OCI-LY1 (cell line): Measurements from ENCODE around the gene GLIS1.

Experiments
- H2AFZ ChIP-seq: fragments of 200-600 bp; sonication (generic), shearing (Covaris generic); 2 replicates; pipeline ENCODE4 v1.6.0; 2014; ENCODE audit warnings: antibody characterized with exemption, mild to moderate bottlenecking, low read length
- H3F3A ChIP-seq: fragments of 200-600 bp; sonication (generic), shearing (Covaris generic); 2 replicates; pipeline ENCODE4 v1.6.0; 2014; ENCODE audit warnings: mild to moderate bottlenecking, antibody characterized with exemption, low read length, moderate library complexity; ENCODE audit not compliant: insufficient read depth
- H3K27ac ChIP-seq: fragments of 200-600 bp; sonication (generic); 2 replicates; pipeline ENCODE4 v1.5.1; 2014; ENCODE audit warnings: low read length, mixed run types, mild to moderate bottlenecking, low read depth; ENCODE audit not compliant: poor library complexity, severe bottlenecking
- H3K27me3 ChIP-seq: fragments of 200-600 bp; sonication (generic); 2 replicates; pipeline ENCODE4 v1.6.0; 2014; ENCODE audit warnings: antibody characterized with exemption, mild to moderate bottlenecking, low read length, moderate library complexity; ENCODE audit not compliant: insufficient read depth
- H3K36me3 ChIP-seq: fragments of 200-600 bp; sonication (generic); 2 replicates; pipeline ENCODE4 v1.6.1; 2014; ENCODE audit warnings: mild to moderate bottlenecking, antibody characterized with exemption, low read length, moderate library complexity, mixed read lengths; ENCODE audit not compliant: insufficient read depth
- H3K4me1 ChIP-seq: fragments of 200-600 bp; sonication (generic); 2 replicates; pipeline ENCODE4 v1.5.1; 2014; ENCODE audit warnings: mild to moderate bottlenecking, low read length, moderate library complexity; ENCODE audit not compliant: insufficient read depth, severe bottlenecking
- H3K4me2 ChIP-seq: fragments of 200-600 bp; sonication (generic), shearing (Covaris generic); 2 replicates; pipeline ENCODE4 v1.6.1; 2014; ENCODE audit warnings: low read length
- H3K4me3 ChIP-seq: fragments of 200-600 bp; sonication (generic); 2 replicates; pipeline ENCODE4 v1.5.1; 2014; ENCODE audit warnings: low read length, low read depth, mild to moderate bottlenecking, mixed read lengths; ENCODE audit not compliant: poor library complexity, severe bottlenecking
- H3K79me2 ChIP-seq: fragments of 200-600 bp; shearing (Covaris generic); 2 replicates; pipeline ENCODE4 v1.6.1; 2016; ENCODE audit warnings: mixed run types, low read length, mixed read lengths; ENCODE audit not compliant: insufficient read depth
- H3K9ac ChIP-seq: fragments of 200-600 bp; sonication (generic), shearing (Covaris generic); 2 replicates; pipeline ENCODE4 v1.6.1; 2014; ENCODE audit warnings: mild to moderate bottlenecking, low read length, mixed read lengths
- H3K9me2 ChIP-seq: fragments of 200-600 bp; sonication (generic), shearing (Covaris generic); 2 replicates; pipeline ENCODE4 v1.6.1; 2014; ENCODE audit warnings: low read depth, mild to moderate bottlenecking, low read length, mixed read lengths
- H3K9me3 ChIP-seq: fragments of 200-600 bp; shearing (Covaris generic); 2 replicates; pipeline ENCODE4 v1.6.1; 2014; ENCODE audit warnings: low read length, mixed read lengths
- H4K20me1 ChIP-seq: fragments of 200-600 bp; sonication (generic), shearing (Covaris generic); 2 replicates; pipeline ENCODE4 v1.6.0; 2016; ENCODE audit warnings: mild to moderate bottlenecking, low read length; ENCODE audit not compliant: insufficient read depth
- EZH2 ChIP-seq: fragments of 200-600 bp; sonication (generic), shearing (Covaris generic); IDR thresholded peaks from 2 replicates; pipeline ENCODE4 v1.8.0; 2017; ENCODE audit warnings: borderline replicate concordance, mixed run types, mild to moderate bottlenecking, antibody characterized with exemption, low read length, moderate library complexity, mixed read lengths
- TF ChIP-seq, protein P1 (sequence below): fragments of 200-600 bp; sonication (generic), shearing (Covaris generic); IDR thresholded peaks from 2 replicates; pipeline ENCODE4 v1.5.1; 2017; ENCODE audit warnings: mild to moderate bottlenecking, antibody characterized with exemption, low read length, moderate library complexity, mixed read lengths

Gene GLIS1

DNA sequence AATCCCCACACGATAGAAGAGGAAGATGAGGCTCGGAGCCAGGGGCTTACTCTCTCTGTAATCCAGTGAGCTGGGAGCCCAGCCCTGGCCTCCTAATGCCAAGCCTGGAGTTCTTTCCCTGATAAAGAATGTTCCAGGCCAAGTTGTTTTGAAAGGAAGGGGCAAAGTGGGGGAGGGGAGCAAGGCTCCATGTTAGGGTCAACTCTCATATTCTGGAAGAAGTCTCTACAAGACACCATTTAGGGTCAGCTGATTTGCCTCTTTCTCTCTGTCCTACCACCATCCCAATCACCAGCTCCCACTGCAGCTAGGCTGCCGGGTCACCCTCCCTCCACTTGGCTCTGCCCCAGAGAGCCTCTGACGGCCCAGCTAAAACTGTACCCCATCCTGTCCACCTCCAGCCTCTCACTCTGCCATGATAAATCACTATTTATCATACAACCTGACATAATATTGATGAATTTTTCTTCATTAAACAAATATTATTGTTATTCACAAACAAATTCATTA, 95.0 kb downstream of the GLIS1 start:
- Histone ChIP-seq H3K4me2 (no peak overlapping the region), H3K9me3 (no peaks in the 10 kb centered on the region), H3F3A (no peaks in the 10 kb centered on the region), H3K79me2 (no peaks in the 10 kb centered on the region), H3K9ac (no peak overlapping the region), H3K27ac (no peak overlapping the region), H4K20me1 (no peaks in the 10 kb centered on the region), H3K36me3 (no peaks in the 10 kb centered on the region), H3K9me2 (no peaks in the 10 kb centered on the region), H3K4me3 (no peak overlapping the region), H2AFZ (no peak overlapping the region), H3K4me1 (no peaks in the 10 kb centered on the region), H3K27me3 (no peaks in the 10 kb centered on the region)
- TF ChIP-seq EZH2, result no peak
- TF ChIP-seq, protein P1, sequence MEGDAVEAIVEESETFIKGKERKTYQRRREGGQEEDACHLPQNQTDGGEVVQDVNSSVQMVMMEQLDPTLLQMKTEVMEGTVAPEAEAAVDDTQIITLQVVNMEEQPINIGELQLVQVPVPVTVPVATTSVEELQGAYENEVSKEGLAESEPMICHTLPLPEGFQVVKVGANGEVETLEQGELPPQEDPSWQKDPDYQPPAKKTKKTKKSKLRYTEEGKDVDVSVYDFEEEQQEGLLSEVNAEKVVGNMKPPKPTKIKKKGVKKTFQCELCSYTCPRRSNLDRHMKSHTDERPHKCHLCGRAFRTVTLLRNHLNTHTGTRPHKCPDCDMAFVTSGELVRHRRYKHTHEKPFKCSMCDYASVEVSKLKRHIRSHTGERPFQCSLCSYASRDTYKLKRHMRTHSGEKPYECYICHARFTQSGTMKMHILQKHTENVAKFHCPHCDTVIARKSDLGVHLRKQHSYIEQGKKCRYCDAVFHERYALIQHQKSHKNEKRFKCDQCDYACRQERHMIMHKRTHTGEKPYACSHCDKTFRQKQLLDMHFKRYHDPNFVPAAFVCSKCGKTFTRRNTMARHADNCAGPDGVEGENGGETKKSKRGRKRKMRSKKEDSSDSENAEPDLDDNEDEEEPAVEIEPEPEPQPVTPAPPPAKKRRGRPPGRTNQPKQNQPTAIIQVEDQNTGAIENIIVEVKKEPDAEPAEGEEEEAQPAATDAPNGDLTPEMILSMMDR, result no peak

DNA sequence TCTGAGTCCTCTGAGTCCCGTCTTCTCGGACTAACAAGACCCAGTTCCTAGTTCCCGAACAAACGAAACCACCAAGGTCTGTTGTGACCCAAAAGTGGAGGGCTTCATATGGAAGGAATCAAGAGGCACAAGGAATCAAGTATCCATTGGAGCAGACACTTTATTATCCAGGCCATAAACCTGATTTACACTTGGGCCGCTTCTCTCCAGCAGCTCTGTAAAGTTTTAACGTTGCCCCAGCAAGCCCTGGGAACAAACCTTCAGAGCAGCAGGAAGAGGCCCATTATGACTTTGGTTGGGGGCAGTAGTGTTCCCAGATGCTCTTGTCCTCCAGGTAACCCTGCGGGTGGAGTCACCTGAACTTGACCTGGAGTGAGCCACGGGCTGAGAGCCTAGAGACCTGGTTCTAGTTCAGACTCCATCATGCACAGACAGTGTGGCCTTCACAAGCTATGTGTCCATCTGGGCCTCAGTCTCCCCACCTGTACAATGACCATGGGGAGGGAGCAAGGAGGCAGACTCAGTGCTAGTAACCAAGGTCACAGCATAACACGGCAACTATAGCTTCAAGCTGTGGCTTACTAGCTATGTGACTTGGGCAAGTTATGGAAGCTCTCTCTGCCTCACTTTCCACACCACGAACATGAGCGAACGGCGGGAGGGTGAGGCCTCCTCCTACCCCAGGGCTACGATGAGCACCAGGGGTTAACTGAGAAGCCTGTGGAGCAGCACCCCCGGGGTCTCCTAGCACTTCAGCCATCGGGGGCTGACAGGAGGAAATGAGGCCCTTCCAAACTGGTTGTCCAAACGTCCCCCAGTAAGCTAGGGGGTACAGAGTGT, 95.7 kb downstream of the GLIS1 start:
- no peak overlapping the region for H3K4me3 ChIP-seq
- no peaks in the 10 kb centered on the region for H3K4me1 ChIP-seq
- H3K9me2 ChIP-seq, result no peaks in the 10 kb centered on the region
- no peak overlapping the region for H3K4me2 ChIP-seq
- no peak overlapping the region for H3K27ac ChIP-seq
- H4K20me1 ChIP-seq, result no peaks in the 10 kb centered on the region
- H3K27me3 ChIP-seq, result no peaks in the 10 kb centered on the region
- no peaks in the 10 kb centered on the region for H3F3A ChIP-seq
- H3K9ac ChIP-seq, result no peak overlapping the region
- no peaks in the 10 kb centered on the region for H3K9me3 ChIP-seq
- H3K79me2 ChIP-seq, result no peaks in the 10 kb centered on the region
- TF ChIP-seq EZH2, result no peak
- TF ChIP-seq, protein P1, result no peak
- no peak overlapping the region for H2AFZ ChIP-seq
- H3K36me3 ChIP-seq, result no peaks in the 10 kb centered on the region

DNA sequence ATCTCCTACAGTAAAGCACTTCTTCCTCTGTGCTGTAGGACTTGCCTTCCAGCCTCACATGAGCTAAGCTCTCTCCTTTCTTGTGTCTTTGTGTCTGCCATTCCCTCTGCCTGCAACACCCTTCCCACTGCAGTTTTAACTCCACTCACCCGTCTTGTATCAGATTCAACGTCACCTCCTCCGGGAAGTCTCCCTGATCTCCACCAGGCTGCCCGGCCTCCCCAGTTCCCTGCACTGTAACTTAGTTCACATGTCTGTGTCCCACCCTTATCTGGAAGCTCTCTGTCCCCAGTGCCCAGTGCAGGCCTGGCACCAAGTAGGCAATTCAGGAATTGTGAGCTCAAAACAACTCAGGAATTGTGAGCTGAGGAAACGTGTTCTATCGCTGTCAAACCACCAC, 96.4 kb downstream of the GLIS1 start:
- Histone ChIP-seq H3K4me1 (no peaks in the 10 kb centered on the region), H3F3A (no peaks in the 10 kb centered on the region), H3K9me2 (no peaks in the 10 kb centered on the region), H3K27me3 (no peaks in the 10 kb centered on the region), H4K20me1 (no peaks in the 10 kb centered on the region), H3K27ac (no peak overlapping the region), H3K36me3 (no peaks in the 10 kb centered on the region), H3K4me2 (no peak overlapping the region), H3K9me3 (no peaks in the 10 kb centered on the region), H3K79me2 (no peaks in the 10 kb centered on the region), H2AFZ (no peak overlapping the region), H3K4me3 (no peak overlapping the region), H3K9ac (no peak overlapping the region)
- no peak for TF ChIP-seq EZH2
- TF ChIP-seq, protein P1, result no peak
